ENCODE data around the gene GYS2.

GRCh38 chr12:21505888-21506287, 98.8 kb downstream of the GYS2 start:
- TF ChIP-seq CTCF (IDR thresholded peaks at IDR 0.05; ENCODE audit: insufficient read depth, low read length, poor library complexity, severe bottlenecking) (no peak), EZH2phosphoT487 (conservative IDR thresholded peaks at IDR 0.05; ENCODE audit: low read length) (no peak)

Measured in SU-DHL-6 (cell line).